ENCODE measurements around the gene SH3TC1. TPM values are rescaled to one million over a fixed set of nuclear protein-coding genes. Genes with fewer than 3 reads are reported as not detected.

SH3TC1 gene
- total and polyA plus RNA-seq, 4 donors: 6.5 to 34.6 (median 25.8) TPM

- TF ChIP-seq REST (IDR thresholded peaks at IDR 0.05) (no peak), YY1 (IDR thresholded peaks at IDR 0.05) (no peak), HNF4G (IDR thresholded peaks at IDR 0.05) (no peak), JUND (IDR thresholded peaks at IDR 0.05) (no peak)
Observed at GRCh38 chr4:8159537-8160232, 39.4 kb upstream of the SH3TC1 start (continued).

GRCh38 chr4:8160233-8160560 lies 38.9 kb upstream of the SH3TC1 start:
- DNase-seq (ENCODE audit: low spot score): no peak
- Histone ChIP-seq H3K27ac (ENCODE audit: low read depth in 1 of 2, low read length in 2 of 2) (no peak overlapping the region), H3K9ac (ENCODE audit: low read depth in 1 of 2, low read length in 2 of 2) (no peak overlapping the region), H3K4me1 (ENCODE audit: control insufficient read depth in 4 of 4, insufficient read depth in 4 of 4, low read length in 3 of 4) (peaks cover 8 to 25% (median 17%) of the 10 kb centered on the region in 4 donors), H3K27me3 (ENCODE audit: control insufficient read depth in 4 of 4, insufficient read depth in 4 of 4, low read length in 3 of 4) (no peaks in the 10 kb centered on the region), H3K36me3 (ENCODE audit: control insufficient read depth in 4 of 4, insufficient read depth in 3 of 4, low read depth in 1 of 4, low read length in 3 of 4) (no peaks in the 10 kb centered on the region), H3K4me3 (ENCODE audit: low read depth in 1 of 3, low read length in 3 of 3) (no peak overlapping the region), H3K9me3 (ENCODE audit: control insufficient read depth in 4 of 4, low read length in 3 of 4) (no peaks in the 10 kb centered on the region)
- WGBS: 88% methylated on average over 4 of the region's 4 CpGs
- TF ChIP-seq HNF4A (conservative IDR thresholded peaks at IDR 0.05) (no peak), RAD21 (IDR thresholded peaks at IDR 0.05) (no peak), CTCF (IDR thresholded peaks at IDR 0.05; ENCODE audit: low read depth, low read length, missing input control) (no peak), YY1 (IDR thresholded peaks at IDR 0.05) (no peak), EGR1 (IDR thresholded peaks at IDR 0.05; ENCODE audit: low read depth in 2 of 2) (no peak), HNF4G (IDR thresholded peaks at IDR 0.05) (no peak), NR2F2 (IDR thresholded peaks at IDR 0.05) (no peak), FOXA1 (IDR thresholded peaks at IDR 0.05) (no peak), RXRA (IDR thresholded peaks at IDR 0.05) (no peak), ATF3 (IDR thresholded peaks at IDR 0.05) (no peak), TAF1 (conservative IDR thresholded peaks at IDR 0.05) (no peak), FOXA2 (IDR thresholded peaks at IDR 0.05) (no peak), ZBTB33 (IDR thresholded peaks at IDR 0.05) (no peak), GABPA (IDR thresholded peaks at IDR 0.05 in 1 of 2, conservative IDR thresholded peaks at IDR 0.05 in 1 of 2) (no peak), JUND (IDR thresholded peaks at IDR 0.05) (no peak), REST (IDR thresholded peaks at IDR 0.05) (no peak)
- TF ChIP-seq, protein P1, sequence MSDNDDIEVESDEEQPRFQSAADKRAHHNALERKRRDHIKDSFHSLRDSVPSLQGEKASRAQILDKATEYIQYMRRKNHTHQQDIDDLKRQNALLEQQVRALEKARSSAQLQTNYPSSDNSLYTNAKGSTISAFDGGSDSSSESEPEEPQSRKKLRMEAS (IDR thresholded peaks at IDR 0.05): no peak
